GM23338 (cell line): Measurements from ENCODE around the gene INPP4A.

Source experiments
- CREB1 ChIP-seq: fragments of 250-450 bp; sonication (Bioruptor Pico); IDR thresholded peaks from 2 replicates; pipeline ENCODE4 v1.5.0; 2020; ENCODE audit warnings: low read depth, mild to moderate bottlenecking, moderate library complexity
- EZH2 ChIP-seq: fragments of 200-600 bp; sonication (generic); IDR thresholded peaks from one replicate; pipeline ENCODE4 v1.8.0; 2017; ENCODE audit warnings: antibody characterized with exemption, mild to moderate bottlenecking, low read depth; ENCODE audit not compliant: unreplicated experiment
- EZH2phosphoT487 ChIP-seq: fragments of 200-600 bp; sonication (generic); IDR thresholded peaks from one replicate; pipeline ENCODE4 v1.8.1; 2018; ENCODE audit warnings: antibody characterized with exemption; ENCODE audit not compliant: unreplicated experiment
- JUNB ChIP-seq: IDR thresholded peaks from one replicate; pipeline ENCODE4 v1.6.1; 2016; ENCODE audit warnings: antibody characterized with exemption; ENCODE audit not compliant: unreplicated experiment
- NANOG ChIP-seq: IDR thresholded peaks from 2 replicates; pipeline ENCODE4 v1.6.1; 2016; ENCODE audit warnings: antibody characterized with exemption, borderline replicate concordance
- POLR2AphosphoS5 ChIP-seq: IDR thresholded peaks from 2 replicates; pipeline ENCODE4 v1.6.1; 2016; ENCODE audit warnings: antibody characterized with exemption, low read depth
- STAT1 ChIP-seq: IDR thresholded peaks from one replicate; pipeline ENCODE4 v1.6.1; 2016; ENCODE audit warnings: antibody characterized with exemption; ENCODE audit not compliant: unreplicated experiment
- ZNF331 ChIP-seq: fragments of 250-450 bp; sonication (Bioruptor Pico); IDR thresholded peaks from 2 replicates; pipeline ENCODE4 v1.5.0; 2020; ENCODE audit warnings: low read depth, mild to moderate bottlenecking, moderate library complexity
- TF ChIP-seq, protein P1 (sequence below), 2 experiments: fragments of 200-600 bp in 1 of 2; sonication (generic) in 1 of 2; conservative IDR thresholded peaks; 2 replicates each; pipeline versions ENCODE4 v1.5.1 to v1.6.1; 2016 to 2017; ENCODE audit warnings: antibody characterized with exemption in 2 of 2, low read depth in 2 of 2, mild to moderate bottlenecking in 2 of 2, moderate library complexity in 1 of 2
- TF ChIP-seq, protein P2 (sequence below): IDR thresholded peaks from one replicate; pipeline ENCODE4 v1.6.1; 2018; ENCODE audit warnings: antibody characterized with exemption; ENCODE audit not compliant: unreplicated experiment
- TF ChIP-seq, protein P3 (sequence below): IDR thresholded peaks from 2 replicates; pipeline ENCODE4 v1.6.1; 2016; ENCODE audit warnings: antibody characterized with exemption

DNA sequence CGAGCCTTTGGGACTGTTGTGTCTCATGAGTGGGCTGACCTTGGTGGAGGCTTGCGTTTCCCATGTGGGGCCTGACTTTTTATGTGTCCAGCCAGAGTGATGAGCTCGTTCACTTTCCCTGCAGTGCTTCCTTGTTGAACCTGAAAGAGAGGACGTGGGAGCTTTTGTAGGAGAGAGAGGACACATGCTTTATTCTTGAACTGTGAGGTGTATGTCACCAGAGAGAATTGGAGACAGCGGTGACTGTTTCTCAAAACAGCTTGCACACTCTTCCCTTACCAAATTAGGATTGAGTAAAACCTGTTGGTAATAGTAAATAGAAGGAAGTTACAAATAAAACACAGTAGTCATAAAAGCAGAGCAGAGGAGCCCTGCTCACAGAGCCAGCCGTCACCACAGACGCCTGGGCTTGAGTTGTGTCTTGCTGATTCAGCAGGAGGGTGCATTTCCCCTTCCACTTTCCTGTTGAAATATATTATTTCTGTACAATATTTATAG lies 60.7 kb downstream of the INPP4A start:
- TF ChIP-seq, protein P1, sequence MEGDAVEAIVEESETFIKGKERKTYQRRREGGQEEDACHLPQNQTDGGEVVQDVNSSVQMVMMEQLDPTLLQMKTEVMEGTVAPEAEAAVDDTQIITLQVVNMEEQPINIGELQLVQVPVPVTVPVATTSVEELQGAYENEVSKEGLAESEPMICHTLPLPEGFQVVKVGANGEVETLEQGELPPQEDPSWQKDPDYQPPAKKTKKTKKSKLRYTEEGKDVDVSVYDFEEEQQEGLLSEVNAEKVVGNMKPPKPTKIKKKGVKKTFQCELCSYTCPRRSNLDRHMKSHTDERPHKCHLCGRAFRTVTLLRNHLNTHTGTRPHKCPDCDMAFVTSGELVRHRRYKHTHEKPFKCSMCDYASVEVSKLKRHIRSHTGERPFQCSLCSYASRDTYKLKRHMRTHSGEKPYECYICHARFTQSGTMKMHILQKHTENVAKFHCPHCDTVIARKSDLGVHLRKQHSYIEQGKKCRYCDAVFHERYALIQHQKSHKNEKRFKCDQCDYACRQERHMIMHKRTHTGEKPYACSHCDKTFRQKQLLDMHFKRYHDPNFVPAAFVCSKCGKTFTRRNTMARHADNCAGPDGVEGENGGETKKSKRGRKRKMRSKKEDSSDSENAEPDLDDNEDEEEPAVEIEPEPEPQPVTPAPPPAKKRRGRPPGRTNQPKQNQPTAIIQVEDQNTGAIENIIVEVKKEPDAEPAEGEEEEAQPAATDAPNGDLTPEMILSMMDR (conservative IDR thresholded peaks at IDR 0.05; ENCODE audit: low read depth in 2 of 2), result no peak
- TF ChIP-seq EZH2 (no peak), POLR2AphosphoS5 (no peak), EZH2phosphoT487 (no peak), JUNB (no peak), CREB1 (CRISPR knock-in tag) (no peak), ZNF331 (no peak), STAT1 (no peak), NANOG (no peak)
- TF ChIP-seq, protein P2, sequence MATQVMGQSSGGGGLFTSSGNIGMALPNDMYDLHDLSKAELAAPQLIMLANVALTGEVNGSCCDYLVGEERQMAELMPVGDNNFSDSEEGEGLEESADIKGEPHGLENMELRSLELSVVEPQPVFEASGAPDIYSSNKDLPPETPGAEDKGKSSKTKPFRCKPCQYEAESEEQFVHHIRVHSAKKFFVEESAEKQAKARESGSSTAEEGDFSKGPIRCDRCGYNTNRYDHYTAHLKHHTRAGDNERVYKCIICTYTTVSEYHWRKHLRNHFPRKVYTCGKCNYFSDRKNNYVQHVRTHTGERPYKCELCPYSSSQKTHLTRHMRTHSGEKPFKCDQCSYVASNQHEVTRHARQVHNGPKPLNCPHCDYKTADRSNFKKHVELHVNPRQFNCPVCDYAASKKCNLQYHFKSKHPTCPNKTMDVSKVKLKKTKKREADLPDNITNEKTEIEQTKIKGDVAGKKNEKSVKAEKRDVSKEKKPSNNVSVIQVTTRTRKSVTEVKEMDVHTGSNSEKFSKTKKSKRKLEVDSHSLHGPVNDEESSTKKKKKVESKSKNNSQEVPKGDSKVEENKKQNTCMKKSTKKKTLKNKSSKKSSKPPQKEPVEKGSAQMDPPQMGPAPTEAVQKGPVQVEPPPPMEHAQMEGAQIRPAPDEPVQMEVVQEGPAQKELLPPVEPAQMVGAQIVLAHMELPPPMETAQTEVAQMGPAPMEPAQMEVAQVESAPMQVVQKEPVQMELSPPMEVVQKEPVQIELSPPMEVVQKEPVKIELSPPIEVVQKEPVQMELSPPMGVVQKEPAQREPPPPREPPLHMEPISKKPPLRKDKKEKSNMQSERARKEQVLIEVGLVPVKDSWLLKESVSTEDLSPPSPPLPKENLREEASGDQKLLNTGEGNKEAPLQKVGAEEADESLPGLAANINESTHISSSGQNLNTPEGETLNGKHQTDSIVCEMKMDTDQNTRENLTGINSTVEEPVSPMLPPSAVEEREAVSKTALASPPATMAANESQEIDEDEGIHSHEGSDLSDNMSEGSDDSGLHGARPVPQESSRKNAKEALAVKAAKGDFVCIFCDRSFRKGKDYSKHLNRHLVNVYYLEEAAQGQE, result no peak
- TF ChIP-seq, protein P3, sequence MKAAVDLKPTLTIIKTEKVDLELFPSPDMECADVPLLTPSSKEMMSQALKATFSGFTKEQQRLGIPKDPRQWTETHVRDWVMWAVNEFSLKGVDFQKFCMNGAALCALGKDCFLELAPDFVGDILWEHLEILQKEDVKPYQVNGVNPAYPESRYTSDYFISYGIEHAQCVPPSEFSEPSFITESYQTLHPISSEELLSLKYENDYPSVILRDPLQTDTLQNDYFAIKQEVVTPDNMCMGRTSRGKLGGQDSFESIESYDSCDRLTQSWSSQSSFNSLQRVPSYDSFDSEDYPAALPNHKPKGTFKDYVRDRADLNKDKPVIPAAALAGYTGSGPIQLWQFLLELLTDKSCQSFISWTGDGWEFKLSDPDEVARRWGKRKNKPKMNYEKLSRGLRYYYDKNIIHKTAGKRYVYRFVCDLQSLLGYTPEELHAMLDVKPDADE, result no peak
